Measurements from ENCODE around the gene GIGYF1. TPM values are rescaled to one million over a fixed set of nuclear protein-coding genes. Genes with fewer than 3 reads are reported as not detected.
"Not testable (repeated sequence)": the region's sequence is repeated elsewhere in the genome, so short reads cannot be mapped to it uniquely, and the experiment has no call there.

The GIGYF1 gene, protein sequence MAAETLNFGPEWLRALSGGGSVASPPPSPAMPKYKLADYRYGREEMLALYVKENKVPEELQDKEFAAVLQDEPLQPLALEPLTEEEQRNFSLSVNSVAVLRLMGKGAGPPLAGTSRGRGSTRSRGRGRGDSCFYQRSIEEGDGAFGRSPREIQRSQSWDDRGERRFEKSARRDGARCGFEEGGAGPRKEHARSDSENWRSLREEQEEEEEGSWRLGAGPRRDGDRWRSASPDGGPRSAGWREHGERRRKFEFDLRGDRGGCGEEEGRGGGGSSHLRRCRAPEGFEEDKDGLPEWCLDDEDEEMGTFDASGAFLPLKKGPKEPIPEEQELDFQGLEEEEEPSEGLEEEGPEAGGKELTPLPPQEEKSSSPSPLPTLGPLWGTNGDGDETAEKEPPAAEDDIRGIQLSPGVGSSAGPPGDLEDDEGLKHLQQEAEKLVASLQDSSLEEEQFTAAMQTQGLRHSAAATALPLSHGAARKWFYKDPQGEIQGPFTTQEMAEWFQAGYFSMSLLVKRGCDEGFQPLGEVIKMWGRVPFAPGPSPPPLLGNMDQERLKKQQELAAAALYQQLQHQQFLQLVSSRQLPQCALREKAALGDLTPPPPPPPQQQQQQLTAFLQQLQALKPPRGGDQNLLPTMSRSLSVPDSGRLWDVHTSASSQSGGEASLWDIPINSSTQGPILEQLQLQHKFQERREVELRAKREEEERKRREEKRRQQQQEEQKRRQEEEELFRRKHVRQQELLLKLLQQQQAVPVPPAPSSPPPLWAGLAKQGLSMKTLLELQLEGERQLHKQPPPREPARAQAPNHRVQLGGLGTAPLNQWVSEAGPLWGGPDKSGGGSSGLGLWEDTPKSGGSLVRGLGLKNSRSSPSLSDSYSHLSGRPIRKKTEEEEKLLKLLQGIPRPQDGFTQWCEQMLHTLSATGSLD (N-terminal part only)
- total RNA-seq: 18.0 and 20.8 TPM in 2 replicates

DNA sequence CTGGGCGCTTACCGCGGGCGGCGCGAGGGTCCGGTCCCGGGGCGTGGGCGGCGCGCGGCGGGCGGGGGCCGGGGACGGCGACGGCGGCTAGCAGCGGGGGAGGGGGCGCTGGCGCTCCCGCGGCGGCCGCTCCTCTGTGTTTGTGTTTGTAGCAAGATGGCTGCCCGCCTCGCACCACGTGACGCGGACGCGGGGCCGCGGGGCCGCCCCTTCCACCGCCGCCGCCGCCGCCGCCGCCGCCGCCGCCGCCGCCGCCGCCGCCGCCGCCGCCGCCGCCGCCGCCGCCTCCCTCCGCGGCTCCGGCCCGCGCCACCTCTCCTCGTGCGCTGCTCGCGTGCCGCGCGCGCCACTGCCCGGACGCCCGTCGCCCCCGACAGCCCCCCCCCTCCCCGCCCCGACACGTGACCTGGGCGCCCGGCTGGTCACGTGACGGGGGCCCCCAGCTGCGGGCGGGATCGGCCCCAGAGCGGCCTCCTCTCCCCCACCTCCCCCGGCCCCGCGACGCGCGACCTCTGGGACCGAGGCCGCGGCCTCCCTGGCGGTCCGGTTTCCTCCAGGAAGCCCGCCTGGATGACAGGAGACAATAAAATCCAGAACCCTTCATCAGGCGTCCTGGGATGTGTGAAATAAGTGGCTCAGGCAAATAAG lies at the start of gene GIGYF1:
Gene GIGYF1, minus strand, starts transcription at position 153 of the 648 bp plus-strand sequence. CDS start 6,012 bp downstream, outside the sequence.
- DNase-seq: peak; percentile 75

DNA sequence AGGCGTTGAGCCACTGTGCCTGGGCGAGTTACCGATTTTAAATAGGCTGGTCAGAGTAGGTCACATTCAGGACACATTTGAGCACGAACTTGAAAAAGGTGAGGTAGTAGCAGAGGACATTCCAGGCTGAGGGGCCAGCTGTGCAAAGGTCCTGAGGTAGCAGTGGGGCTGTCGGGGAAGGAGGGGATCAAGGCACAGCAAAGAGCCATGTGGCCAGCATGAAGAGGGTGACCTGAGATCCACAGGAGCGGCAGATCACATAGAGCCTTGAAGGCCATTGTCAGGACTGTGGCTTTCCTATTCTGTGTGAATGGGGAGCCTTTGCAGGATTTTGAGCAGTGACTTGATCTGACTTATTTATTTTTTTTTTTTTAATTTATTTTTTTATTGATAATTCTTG lies 45.9 kb upstream of the GIGYF1 start:
- DNase-seq: no peak

DNA sequence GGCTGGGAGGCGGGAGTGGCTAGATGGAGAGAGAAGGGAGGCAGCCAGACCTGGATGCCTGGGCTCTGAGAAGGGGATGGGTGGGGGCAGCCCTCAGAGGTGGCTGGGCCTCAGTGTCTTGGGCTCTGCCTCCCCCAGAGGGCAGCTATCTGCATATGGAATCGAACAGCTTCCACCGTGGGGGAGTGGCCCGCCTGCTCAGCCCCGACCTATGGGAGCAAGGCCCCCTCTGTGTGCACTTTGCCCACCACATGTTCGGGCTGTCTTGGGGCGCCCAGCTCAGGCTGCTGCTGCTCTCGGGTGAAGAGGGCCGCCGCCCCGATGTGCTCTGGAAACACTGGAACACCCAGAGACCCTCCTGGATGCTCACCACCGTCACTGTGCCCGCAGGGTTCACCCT lies 42.6 kb upstream of the GIGYF1 start:
- no peak for DNase-seq

DNA sequence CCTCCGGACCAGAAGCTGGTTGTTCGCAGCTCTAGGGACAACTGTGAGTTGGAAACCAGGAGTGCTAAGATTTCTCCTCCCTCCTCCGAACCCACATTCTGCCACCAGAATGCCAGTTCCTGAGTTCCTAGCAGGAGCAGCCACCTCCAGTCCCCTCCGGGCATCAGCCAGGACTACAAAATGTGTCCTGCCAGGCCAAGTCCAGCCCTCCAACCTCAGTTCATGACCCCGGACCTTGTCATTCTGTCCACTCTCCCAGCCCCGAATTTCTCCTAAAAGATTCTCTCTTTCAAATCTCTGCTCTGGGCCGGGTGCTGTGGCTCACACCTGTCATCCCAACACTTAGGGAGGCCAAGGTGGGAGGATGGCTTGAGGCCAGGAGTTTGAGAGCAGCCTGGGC lies 41.7 kb upstream of the GIGYF1 start:
- DNase-seq: no peak

DNA sequence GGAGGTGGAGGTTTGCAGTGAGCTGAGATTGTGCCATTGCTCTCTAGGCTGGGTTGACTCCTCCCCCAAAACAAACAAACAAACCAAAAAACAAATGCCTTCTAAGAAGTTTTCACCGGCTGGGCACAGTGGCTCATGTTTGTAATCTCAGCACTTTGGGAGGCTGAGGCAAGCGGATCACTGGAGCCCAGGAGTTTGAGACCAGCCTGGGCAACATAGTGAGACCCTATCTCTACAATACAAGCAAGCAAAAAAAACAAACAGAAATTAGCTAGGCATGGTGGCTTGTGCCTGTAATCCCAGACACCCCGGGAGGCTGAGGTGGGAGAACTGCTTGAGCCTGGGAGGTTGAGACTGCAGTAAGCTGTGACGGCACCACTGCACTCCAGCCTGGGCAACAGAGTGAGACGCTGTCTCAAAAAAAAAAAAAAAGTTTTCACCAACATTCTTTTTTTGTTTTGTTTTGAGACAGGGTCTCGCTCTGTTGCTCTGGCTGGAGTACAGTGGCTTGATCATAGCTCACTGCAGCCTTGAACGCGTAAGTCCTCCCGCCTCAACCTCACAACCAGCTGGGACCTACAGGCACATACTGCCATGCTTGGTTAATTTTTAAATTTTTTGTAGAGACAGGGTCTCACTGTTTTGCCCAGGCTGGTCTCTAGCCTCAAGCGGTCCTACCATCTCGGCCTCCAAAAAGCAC lies 38.0 kb upstream of the GIGYF1 start:
- no peak for DNase-seq

DNA sequence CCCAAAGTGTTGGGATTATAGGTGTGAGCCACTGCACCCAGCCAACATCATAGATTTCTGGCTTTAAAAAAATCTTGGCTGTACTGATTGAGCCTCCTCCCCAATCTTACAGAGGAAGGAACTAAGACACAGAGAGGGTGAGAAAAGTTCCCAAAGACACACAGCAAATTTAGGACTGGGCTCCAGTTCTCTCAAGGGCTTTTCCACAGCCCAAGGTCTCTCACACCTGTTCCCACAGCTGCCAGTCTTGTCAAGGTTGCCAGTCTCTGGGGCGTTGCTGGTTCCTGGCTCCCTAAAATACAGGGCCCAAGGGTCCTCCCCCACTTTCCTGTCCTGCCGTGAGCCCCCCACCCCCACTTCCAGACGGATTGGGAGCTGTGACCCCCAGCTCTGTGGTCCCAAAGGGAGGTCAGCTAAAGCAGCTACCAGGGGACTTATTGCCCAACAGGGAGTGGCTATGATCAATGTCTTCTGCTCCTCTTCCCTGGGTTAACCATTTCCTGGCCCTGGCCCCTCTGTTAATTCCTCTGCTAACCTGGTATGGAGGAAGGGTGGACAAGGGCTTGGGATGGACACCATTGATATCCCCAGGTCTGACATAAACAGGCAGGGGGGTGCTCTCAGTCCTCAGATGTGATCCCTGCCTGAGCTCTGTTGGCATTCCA lies 36.2 kb upstream of the GIGYF1 start:
- no peak for DNase-seq

DNA sequence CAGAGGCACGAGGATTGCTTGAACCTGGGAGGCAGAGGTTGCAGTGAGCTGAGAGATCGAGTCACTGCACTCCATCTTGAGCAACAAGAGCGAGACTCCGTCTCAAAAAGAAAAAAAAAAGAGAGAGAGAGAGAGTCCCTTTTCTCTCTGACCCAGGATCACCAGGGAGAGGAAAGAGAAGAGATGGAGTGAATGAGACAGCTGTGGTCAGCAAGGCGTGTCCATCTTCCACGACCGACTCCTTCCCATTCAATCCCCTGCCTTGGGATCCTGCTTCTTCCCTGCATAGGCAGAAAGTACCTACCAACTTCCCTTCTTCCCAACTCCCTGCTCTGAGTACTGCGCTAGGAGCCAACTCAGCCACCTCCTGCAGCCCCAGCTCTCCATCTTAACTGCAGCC lies 34.1 kb upstream of the GIGYF1 start:
- no peak for DNase-seq

DNA sequence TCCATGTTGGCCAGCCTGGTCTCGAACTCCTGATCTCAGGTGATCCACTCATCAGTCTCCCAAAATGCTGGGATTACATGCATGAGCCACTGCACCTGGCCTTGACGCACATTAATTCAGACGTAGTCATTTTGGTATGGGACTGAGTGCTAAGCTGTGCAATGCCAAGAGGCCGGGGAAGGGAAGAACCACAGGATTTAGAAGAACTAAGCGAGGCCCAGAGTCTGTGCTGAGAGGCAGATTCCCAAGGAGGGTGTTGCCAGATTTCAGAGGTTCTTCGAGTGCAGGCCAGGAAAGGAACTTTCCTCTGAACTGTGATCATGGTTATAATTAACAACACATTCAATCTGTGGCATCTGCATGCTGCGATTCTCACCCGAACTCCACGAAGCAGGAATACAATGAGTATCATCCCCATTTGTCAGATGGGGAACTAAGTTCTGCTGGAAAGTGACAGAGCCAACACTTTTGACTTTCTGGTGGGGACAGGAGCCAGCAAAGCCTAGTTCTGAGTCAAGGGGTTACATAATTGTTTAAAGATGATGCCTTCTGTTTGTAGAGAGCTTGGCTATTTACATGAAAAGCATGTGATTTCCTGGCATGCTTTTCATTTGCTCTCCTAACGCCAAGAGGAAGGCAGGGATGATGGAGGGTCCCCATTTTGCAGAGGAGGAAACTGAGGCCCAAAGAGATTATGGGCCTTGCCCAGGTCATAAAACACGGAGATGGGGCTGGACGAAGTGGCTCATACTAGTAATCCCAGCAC lies 33.1 kb upstream of the GIGYF1 start:
- DNase-seq: no peak

DNA sequence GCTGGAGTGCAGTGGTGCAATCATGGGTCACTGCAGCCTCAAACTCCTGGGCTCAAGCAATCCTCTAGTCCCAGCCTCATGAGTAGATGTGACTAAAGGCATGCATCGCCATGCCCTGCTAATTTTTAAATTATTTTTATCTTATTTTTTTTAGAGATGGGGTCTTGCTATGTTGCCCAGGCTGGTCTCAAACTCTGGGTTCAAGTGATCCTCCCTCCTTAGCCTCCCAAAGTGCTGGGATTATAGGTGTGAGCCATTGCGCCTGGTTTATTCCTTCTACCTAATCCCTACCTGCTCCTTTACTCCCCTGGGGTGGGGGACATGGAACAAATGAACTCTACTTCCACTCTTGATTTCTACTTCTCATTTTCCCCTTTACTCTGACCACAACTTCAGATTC lies 30.3 kb upstream of the GIGYF1 start:
- DNase-seq: not testable (repeated sequence)

DNA sequence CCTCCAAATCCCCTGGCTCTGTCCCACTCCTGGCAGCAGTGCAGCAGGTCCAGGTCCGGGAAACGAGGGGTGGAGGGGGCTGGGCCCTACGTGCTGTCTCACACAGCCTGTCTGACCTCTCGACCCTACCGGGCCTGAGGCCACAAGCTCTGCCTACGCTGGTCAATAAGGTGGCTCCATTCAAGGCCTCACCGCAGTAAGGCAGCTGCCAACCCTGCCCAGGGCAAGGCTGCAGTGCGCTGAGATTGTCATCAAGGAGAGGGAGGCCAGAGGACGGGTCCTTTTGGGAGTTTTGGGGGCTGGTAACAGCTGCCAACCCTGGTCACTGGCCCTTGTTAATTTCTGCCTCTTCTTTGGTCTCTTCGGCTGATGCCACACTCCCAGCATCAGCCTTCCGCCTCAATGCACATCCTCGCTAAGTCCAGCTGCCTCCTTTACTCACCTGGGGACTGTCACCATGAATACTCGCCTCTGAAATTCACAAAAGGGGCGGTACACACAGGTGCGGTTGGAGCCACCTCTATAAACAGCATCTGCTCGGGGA lies 29.8 kb upstream of the GIGYF1 start:
- no peak for DNase-seq

DNA sequence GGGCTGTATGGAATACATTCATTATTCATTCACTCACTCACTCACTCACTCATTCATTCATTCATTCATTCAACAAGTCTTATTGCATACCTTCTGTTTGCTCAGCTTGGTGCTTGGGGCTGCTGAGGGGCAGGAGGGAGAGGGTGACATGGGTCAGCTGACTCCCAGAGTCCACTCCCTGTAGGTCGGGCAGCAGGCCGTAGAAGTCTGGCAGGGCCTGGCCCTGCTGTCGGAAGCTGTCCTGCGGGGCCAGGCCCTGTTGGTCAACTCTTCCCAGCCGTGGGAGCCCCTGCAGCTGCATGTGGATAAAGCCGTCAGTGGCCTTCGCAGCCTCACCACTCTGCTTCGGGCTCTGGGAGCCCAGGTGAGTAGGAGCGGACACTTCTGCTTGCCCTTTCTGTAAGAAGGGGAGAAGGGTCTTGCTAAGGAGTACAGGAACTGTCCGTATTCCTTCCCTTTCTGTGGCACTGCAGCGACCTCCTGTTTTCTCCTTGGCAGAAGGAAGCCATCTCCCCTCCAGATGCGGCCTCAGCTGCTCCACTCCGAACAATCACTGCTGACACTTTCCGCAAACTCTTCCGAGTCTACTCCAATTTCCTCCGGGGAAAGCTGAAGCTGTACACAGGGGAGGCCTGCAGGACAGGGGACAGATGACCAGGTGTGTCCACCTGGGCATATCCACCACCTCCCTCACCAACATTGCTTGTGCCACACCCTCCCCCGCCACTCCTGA lies 28.6 kb upstream of the GIGYF1 start:
- no peak for DNase-seq

DNA sequence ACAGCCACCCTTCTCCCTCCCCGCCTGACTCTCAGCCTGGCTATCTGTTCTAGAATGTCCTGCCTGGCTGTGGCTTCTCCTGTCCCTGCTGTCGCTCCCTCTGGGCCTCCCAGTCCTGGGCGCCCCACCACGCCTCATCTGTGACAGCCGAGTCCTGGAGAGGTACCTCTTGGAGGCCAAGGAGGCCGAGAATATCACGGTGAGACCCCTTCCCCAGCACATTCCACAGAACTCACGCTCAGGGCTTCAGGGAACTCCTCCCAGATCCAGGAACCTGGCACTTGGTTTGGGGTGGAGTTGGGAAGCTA lies 27.4 kb upstream of the GIGYF1 start:
- no peak for DNase-seq

DNA sequence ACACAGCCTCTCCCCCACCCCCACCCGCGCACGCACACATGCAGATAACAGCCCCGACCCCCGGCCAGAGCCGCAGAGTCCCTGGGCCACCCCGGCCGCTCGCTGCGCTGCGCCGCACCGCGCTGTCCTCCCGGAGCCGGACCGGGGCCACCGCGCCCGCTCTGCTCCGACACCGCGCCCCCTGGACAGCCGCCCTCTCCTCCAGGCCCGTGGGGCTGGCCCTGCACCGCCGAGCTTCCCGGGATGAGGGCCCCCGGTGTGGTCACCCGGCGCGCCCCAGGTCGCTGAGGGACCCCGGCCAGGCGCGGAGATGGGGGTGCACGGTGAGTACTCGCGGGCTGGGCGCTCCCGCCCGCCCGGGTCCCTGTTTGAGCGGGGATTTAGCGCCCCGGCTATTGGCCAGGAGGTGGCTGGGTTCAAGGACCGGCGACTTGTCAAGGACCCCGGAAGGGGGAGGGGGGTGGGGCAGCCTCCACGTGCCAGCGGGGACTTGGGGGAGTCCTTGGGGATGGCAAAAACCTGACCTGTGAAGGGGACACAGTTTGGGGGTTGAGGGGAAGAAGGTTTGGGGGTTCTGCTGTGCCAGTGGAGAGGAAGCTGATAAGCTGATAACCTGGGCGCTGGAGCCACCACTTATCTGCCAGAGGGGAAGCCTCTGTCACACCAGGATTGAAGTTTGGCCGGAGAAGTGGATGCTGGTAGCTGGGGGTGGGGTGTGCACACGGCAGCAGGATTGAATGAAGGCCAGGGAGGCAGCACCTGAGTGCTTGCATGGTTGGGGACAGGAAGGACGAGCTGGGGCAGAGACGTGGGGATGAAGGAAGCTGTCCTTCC lies 26.8 kb upstream of the GIGYF1 start:
- DNase-seq: no peak

DNA sequence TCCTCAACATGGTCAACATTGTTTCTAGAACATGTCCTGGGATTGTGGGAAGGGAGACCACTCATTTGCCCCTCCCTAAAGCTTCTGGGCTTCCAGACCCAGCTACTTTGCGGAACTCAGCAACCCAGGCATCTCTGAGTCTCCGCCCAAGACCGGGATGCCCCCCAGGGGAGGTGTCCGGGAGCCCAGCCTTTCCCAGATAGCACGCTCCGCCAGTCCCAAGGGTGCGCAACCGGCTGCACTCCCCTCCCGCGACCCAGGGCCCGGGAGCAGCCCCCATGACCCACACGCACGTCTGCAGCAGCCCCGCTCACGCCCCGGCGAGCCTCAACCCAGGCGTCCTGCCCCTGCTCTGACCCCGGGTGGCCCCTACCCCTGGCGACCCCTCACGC lies 26.2 kb upstream of the GIGYF1 start, which contains the start of gene EPO:
Gene EPO, plus strand, starts transcription at position 190 of the 392 bp plus-strand sequence. CDS start 513 bp downstream, outside the sequence.
- no peak for DNase-seq

DNA sequence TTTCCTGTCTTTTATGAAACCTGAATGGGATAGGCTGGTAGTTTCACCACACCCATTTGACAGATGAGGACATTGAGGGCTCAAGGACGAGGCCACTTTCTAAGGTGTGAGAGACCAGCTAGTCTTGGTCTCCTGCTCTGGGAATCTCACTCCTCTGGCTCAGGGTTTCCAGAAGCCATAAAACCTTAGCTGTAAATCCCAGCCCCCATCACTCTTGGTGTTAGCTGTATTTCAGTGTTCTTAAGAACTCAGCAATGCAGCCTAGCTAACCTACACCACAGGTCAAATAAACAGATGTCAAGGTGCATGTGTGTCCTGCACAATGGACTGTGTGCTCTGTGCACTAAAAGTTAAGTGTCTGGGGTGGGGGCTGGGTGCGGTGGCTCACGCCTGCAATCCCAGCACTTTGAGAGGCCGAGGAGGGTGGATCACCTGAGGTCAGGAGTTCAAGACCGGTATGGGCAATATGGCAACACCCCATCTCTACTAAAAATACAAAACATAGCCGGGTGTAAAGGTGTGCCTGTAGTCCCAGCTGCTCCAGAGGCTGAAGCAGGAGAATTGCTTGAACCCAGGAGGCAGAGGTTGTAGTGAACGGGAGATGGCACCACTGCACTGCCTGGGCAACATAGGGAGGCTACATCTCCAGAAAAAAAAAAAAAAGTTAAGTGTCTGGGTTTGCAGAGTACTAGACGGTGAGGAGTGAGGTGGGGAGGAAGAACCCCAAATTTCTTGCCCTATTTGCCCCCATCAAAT lies 25.7 kb upstream of the GIGYF1 start:
- peak; percentile 14 for DNase-seq

DNA sequence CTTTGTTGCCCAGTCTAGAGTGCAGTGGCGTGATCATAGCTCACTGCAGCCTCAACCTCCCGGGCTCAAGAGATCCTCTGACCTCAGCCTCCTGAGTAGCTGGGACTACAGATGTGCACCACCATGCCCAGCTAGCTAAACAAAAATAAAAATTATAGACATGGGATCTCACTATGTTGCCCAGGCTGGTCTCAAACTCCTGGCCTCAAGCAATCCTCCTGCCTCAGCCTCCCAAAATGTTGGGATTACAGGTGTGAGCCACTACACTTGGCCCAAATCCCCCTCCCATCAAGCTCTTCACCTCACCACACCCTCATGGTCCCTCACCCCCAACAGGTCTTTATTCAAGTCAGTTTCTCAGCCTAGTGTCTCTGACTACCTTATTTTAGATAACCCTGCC lies 23.0 kb upstream of the GIGYF1 start:
- DNase-seq: not testable (repeated sequence)

DNA sequence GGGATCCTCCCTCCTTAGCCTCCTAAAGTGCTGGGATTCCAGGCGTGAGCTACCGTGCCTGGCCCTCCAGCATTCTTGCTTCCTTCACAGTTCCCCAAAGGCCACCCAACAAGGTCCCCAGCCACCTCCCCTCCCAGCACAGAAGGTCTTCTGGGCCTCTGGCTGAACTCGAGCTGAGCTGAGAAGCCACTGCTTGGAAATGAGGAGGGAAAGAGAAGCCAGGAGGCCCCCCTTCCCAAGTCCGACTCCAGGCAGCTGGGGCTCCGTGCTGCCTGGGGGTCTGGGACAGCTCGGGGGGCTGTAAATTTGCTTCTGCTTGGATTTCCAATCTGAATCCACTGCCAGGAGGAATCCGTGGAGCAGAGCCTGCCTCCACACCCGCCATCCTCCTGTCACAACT lies 20.7 kb upstream of the GIGYF1 start:
- no peak for DNase-seq

DNA sequence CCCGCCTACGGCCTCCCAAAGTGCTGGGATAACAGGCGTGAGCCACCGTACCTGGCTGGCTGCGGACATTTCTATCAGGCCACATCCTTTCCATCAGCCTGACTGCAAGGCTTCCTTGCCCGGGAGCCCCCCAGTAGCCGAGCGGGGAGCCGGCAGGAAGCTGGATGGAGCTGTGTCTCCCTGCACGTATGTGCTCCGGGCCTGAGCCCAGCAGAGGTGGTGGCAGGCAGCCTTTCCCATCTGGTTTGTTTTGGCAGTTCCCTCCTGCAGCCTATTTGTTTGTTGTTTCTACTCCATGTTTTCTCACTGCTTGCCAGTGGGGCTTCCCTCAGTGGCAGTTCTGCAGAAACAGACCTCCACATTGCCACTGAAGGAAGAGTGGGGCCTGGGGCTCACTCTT lies 17.3 kb upstream of the GIGYF1 start:
- DNase-seq: no peak
